A549 (cell line): ENCODE results near the gene TMEM18. TPM values are rescaled to one million over a fixed set of nuclear protein-coding genes. Genes with fewer than 3 reads are reported as not detected.

Source experiments
- ATAC-seq, 2 experiments: fragments of 200-7000 bp in 1 of 2; fragments of >200 bp in 1 of 2; cut with Nextera tagmentation in 1 of 2; cut with Tn5 transposase in 1 of 2; 3 replicates each; pipeline versions ENCODE4 v1.8.0 to v1.9.1; 2018 to 2020; ENCODE audit warnings: mild to moderate bottlenecking in 1 of 2, moderate library complexity in 1 of 2
- CTCF ChIA-PET: fragments of 300-600 bp; sonication (Branson Sonifier 250); formaldehyde crosslinking; extraction: SDS; loops from one replicate; lab custom pipeline; 2021; ENCODE audit warnings: antibody characterized with exemption, inconsistent platforms; lab: Yijun Ruan, JAX
- POLR2A ChIA-PET: fragments of 350-600 bp; formaldehyde crosslinking; extraction: SDS; loops from one replicate; lab custom pipeline; 2021; ENCODE audit warnings: antibody characterized with exemption, inconsistent platforms; lab: Yijun Ruan, JAX
- DNase-seq, 2 experiments: peaks; one replicate each; pipeline versions ENCODE4 v3.0.0 to v3.0.0-alpha.2; 2011 to 2016; ENCODE audit warnings: low read depth in 1 of 2, low spot score in 1 of 2
- FAIRE-seq: peaks from 2 replicates; lab custom pipeline; 2011; peaks lifted over from hg19 to GRCh38; lab: Jason Lieb, UNC
- H3K27ac ChIP-seq, 2 experiments: fragments of >200 bp; sonication (Bioruptor Twin); formaldehyde crosslinking; 3 replicates each; pipeline ENCODE4 v1.5.1; 2016 to 2017
- H3K4me1 ChIP-seq: fragments of >200 bp; sonication (Bioruptor Twin); formaldehyde crosslinking; 3 replicates; pipeline ENCODE4 v1.6.1; 2016
- H3K4me2 ChIP-seq: fragments of >200 bp; sonication (Bioruptor Twin); formaldehyde crosslinking; 3 replicates; pipeline ENCODE4 v1.6.1; 2016
- H3K4me3 ChIP-seq: fragments of >200 bp; sonication (Bioruptor Twin); formaldehyde crosslinking; 3 replicates; pipeline ENCODE4 v1.5.1; 2016
- H3K9me3 ChIP-seq: fragments of >200 bp; sonication (Bioruptor Twin); formaldehyde crosslinking; 3 replicates; pipeline ENCODE4 v1.6.1; 2016
- CBX2 ChIP-seq: fragments of 200-600 bp; sonication (generic); IDR thresholded peaks from 2 replicates; pipeline ENCODE4 v1.6.1; 2016; ENCODE audit warnings: low read depth, mild to moderate bottlenecking, borderline replicate concordance
- CHD2 ChIP-seq: fragments of 150-350 bp; IDR thresholded peaks from 2 replicates; pipeline ENCODE4 v1.6.1; 2014; ENCODE audit warnings: low read length; ENCODE audit not compliant: partially characterized antibody
- CTCF ChIP-seq: fragments of >200 bp; sonication (Bioruptor Twin); formaldehyde crosslinking; IDR thresholded peaks from 3 replicates; pipeline ENCODE4 v1.5.1; 2016
- EP300 ChIP-seq, 2 experiments: fragments of >200 bp; sonication (Bioruptor Twin); formaldehyde crosslinking; IDR thresholded peaks; 2 replicates in 1 of 2; 3 replicates in 1 of 2; pipeline ENCODE4 v1.6.1; 2016 to 2017
- ESRRA ChIP-seq: fragments of 150-350 bp; IDR thresholded peaks from 2 replicates; pipeline ENCODE4 v1.6.1; 2014; ENCODE audit warnings: mild to moderate bottlenecking, low read length, borderline replicate concordance
- FOSB ChIP-seq: fragments of 250-450 bp; sonication (Bioruptor Pico); IDR thresholded peaks from 2 replicates; pipeline ENCODE4 v1.5.0; 2020; ENCODE audit warnings: mild to moderate bottlenecking, moderate library complexity
- HOXA7 ChIP-seq: fragments of 250-450 bp; sonication (Bioruptor Pico); IDR thresholded peaks from 2 replicates; pipeline ENCODE4 v1.5.0; 2020; ENCODE audit warnings: mild to moderate bottlenecking, moderate library complexity
- HOXB13 ChIP-seq: fragments of 250-450 bp; sonication (Bioruptor Pico); IDR thresholded peaks from 2 replicates; pipeline ENCODE4 v1.5.0; 2020; ENCODE audit warnings: low read depth, mild to moderate bottlenecking, moderate library complexity
- HOXB5 ChIP-seq: fragments of 250-450 bp; sonication (Bioruptor Pico); IDR thresholded peaks from 2 replicates; pipeline ENCODE4 v1.5.0; 2020; ENCODE audit warnings: mild to moderate bottlenecking, moderate library complexity
- KDM5A ChIP-seq: fragments of 200-600 bp; sonication (generic); IDR thresholded peaks from 2 replicates; pipeline ENCODE4 v1.6.1; 2016; ENCODE audit warnings: antibody characterized with exemption, mild to moderate bottlenecking
- MAZ ChIP-seq: fragments of 150-350 bp; IDR thresholded peaks from 2 replicates; pipeline ENCODE4 v1.6.1; 2014; ENCODE audit warnings: antibody characterized with exemption, low read depth, low read length, borderline replicate concordance
- NFE2L2 ChIP-seq: fragments of 150-350 bp; conservative IDR thresholded peaks from 2 replicates; pipeline ENCODE4 v1.6.1; 2014; ENCODE audit warnings: low read length
- POLR2AphosphoS2 ChIP-seq: conservative IDR thresholded peaks from 2 replicates; pipeline ENCODE4 v1.6.1; 2012; ENCODE audit warnings: low read length, improper control_type of control experiment, inconsistent platforms
- REST ChIP-seq: fragments of 200-600 bp; sonication (generic); IDR thresholded peaks from 2 replicates; pipeline ENCODE4 v1.6.1; 2016; ENCODE audit warnings: antibody characterized with exemption, mild to moderate bottlenecking, moderate library complexity
- RFX5 ChIP-seq: fragments of 450-650 bp; IDR thresholded peaks from 2 replicates; pipeline ENCODE4 v1.7.1; 2014; ENCODE audit warnings: antibody characterized with exemption, mild to moderate bottlenecking, moderate library complexity
- SREBF2 ChIP-seq: fragments of 450-650 bp; IDR thresholded peaks from 2 replicates; pipeline ENCODE4 v1.6.1; 2014; ENCODE audit warnings: mild to moderate bottlenecking, moderate library complexity
- ZC3H11A ChIP-seq: fragments of 450-650 bp; IDR thresholded peaks from 2 replicates; pipeline ENCODE4 v1.6.1; 2014; ENCODE audit warnings: antibody characterized with exemption, mild to moderate bottlenecking
- ZNF302 ChIP-seq: fragments of 250-450 bp; sonication (Bioruptor Pico); IDR thresholded peaks from 2 replicates; pipeline ENCODE4 v1.9.0; 2021; ENCODE audit warnings: inconsistent platforms, mild to moderate bottlenecking, moderate library complexity
- WGBS: methylation state at CpG from one replicate; pipeline ENCODE4 v1.1.6; 2017; ENCODE audit errors: missing lambda C conversion rate; 5-methylcytosine and 5-hydroxymethylcytosine counted together
- polyA plus RNA-seq, 4 experiments: library from polyadenylated mRNA; depleted of rRNA in 3 of 4; stranded (reverse); fragments of >200 nt; fragmentation: RNase III in 1 of 4; extraction: RNeasy Plus Mini Kit Qiagen cat#74134 plus additional on column Dnase treatment in 1 of 4; gene quantifications; 2 replicates in 3 of 4; 3 replicates in 1 of 4; pipeline ENCODE4 v1.2.3, GENCODE V29; 2011 to 2017

Gene TMEM18
- polyA plus RNA-seq, 2 of the 4 experiments (the other 2 are of a cell fraction): 35.6 to 75.0 TPM

GRCh38 chr2:639703-640102, 37.5 kb downstream of the TMEM18 start:
- FAIRE-seq: no peak
- ChIA-PET CTCF (no interaction called here), POLR2A (no interaction called here)
- Histone ChIP-seq H3K4me2 (no peak overlapping the region), H3K9me3 (no peaks in the 10 kb centered on the region), H3K27ac (no peak overlapping the region), H3K4me3 (no peak overlapping the region), H3K4me1 (no peaks in the 10 kb centered on the region)
- TF ChIP-seq REST (no peak), RFX5 (no peak), POLR2AphosphoS2 (no peak), ZC3H11A (no peak), CHD2 (no peak), EP300 (IDR thresholded peaks at IDR 0.05) (no peak), KDM5A (no peak)
- WGBS: 10% methylated on average over 6 of the region's 6 CpGs
- DNase-seq: no peak
- no peak for ATAC-seq

GRCh38 chr2:637804-638203, 39.4 kb downstream of the TMEM18 start:
- 13% methylated on average over 7 of the region's 7 CpGs for WGBS
- no peak overlapping the region for H3K27ac ChIP-seq
- DNase-seq: no peak

More at GRCh38 chr2:637804-638203, 39.4 kb downstream of the TMEM18 start:
- Histone ChIP-seq H3K4me1 (no peaks in the 10 kb centered on the region), H3K4me2 (no peak overlapping the region), H3K9me3 (no peaks in the 10 kb centered on the region)
- CTCF ChIA-PET: interaction anchor here (0.6 to 1.6 kb wide), 7 partner anchors 12 to 461 kb away, joined by 3 to 5 read pairs (median 3); no protein-coding TSS in a partner anchor
- no peak; a peak in 1 of 6 replicates for ATAC-seq
- no peak for TF ChIP-seq HOXA7 (CRISPR knock-in tag)
- no peak for TF ChIP-seq CBX2
- no peak for TF ChIP-seq MAZ
- no peak for TF ChIP-seq REST
- no peak for TF ChIP-seq RFX5
- TF ChIP-seq ESRRA: no peak
- TF ChIP-seq NFE2L2: no peak
- no peak for TF ChIP-seq SREBF2
- no peak for TF ChIP-seq ZNF302 (CRISPR knock-in tag)
- TF ChIP-seq CTCF: no peak
- TF ChIP-seq FOSB: no peak
- no peak for TF ChIP-seq HOXB13 (CRISPR knock-in tag)
- no peak for TF ChIP-seq HOXB5 (CRISPR knock-in tag)
- TF ChIP-seq, all 56 proteins: peak for 0
- POLR2A ChIA-PET: no interaction called here
- no peak for FAIRE-seq
- H3K4me3 ChIP-seq: no peak overlapping the region
